HG03521 (cell line): ENCODE measurements around the gene COL13A1.

ENCODE experiments used
- ATAC-seq: cut with Tn5 transposase; IDR thresholded peaks from one replicate; pipeline ENCODE4 v1.9.1; 2021; ENCODE audit warnings: mild to moderate bottlenecking, moderate library complexity; ENCODE audit not compliant: unreplicated experiment

The COL13A1 gene

DNA sequence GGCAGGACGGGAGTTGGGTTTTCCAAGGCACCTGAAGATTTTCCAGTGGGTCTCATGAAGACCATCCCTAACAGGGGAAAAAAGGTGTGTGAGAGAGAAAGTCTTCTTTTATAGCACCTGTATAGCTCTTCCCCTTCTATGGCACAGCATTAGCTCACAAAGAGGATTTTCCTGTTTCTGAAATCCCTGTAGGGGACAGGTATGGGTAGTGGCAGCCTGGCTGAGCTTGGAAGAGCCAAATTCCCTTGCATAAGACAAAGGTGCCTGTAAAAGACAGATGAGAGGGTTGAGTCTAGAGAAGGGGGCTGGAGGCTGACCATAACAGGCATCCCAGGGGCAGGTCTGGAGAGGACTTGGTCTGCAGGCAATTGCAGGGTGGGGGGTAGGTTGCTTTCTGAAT, 63.7 kb downstream of the COL13A1 start:
- no peak for ATAC-seq

DNA sequence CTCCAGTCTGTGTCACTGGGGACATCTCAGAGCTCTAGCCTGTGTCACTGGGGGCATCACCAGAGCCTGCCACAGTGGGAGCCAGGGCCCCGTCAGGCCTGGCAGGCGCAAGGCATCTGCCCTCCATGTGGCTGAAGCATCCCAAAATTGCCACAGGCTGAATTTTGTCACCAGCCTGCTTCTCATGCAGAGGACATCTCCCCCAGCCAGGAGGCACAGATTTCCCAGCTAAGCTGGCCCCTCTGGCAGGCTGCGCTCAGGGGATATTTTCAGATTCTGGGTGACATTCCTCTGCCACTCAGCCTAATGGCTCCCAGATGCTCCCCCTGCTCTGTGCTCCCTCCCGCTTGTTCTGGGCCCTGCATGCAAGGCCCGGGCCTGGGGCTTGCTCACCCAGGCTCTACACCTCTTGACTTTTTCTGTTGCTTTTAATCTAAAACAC, 64.6 kb downstream of the COL13A1 start:
- ATAC-seq: no peak

DNA sequence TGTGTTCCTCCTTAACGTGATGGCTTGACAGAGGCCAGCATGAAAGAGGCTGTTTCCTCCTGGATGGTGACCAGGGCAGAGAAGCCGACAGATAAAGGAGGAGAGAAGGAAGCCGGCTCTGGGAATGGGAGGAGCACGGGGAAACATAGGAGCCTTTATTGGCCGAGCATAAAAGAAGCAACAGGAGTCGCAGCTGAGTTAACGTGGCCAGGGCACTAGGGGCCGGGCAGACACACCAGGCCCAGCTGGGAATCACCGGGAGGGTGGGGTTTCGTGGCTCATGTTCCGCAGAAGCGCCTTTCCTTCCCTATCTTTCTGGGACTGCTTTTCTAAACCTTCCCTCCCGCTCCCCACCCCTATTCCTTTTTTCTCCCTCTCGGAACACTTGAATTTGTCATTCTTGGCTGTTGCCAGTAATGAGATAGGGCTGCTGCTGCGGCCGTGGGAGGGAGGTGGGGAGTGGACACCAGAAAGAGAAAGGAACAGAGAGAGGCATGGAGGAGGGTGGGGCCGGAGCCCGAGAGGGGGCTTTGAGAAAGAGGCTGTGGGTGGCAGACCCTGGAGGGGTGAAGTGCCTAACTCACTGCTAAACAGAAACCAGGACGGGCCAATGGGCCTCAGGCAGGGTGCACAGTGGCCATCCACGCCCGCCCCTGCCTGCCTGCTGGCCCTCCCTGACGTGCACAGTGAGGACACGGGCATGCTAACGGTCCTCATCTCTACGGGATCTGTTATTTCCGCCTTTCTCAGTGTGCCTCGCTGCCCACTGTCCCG, 65.2 kb downstream of the COL13A1 start:
- no peak for ATAC-seq

DNA sequence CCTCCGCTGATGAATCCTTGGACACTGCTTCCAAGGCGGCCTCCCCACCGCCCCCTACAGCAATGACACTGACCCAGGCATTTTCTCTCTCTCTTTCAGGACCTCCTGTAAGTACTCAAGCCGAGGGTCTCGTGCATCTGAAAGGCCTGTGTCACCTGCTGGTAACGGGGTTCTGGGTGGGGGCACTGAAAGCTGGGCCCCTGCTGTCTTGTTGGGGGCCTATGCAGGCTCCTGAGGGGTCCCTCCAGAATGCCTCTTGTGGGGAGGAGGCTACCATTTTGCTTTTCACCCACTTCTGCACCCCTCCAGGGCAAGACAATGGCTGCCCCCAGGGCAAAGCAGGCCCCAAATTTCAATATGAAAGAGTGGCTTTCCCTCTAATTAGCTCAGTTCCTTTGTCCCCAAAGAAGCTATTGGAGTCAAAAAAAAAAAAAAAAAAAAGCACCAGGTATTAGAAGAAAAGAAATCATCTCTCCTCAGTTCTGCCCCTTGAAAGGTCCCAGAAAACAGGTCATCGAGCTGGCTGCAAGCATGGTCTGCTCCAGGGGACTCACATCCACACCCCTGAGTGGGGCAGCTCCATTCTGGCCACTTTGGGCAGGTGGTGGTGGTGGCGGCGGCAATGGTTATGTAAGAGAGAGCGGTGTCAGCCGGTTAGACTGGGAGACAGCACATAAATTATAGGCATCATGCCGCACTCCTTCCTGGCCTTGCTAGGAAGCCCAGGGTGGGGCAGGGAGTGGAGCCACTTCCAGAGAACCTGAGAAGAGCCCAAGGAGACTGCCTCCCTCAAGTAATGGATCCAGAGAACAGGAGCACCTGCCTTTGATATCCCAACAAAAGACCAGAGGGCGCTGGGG, 66.2 kb downstream of the COL13A1 start:
- no peak for ATAC-seq

DNA sequence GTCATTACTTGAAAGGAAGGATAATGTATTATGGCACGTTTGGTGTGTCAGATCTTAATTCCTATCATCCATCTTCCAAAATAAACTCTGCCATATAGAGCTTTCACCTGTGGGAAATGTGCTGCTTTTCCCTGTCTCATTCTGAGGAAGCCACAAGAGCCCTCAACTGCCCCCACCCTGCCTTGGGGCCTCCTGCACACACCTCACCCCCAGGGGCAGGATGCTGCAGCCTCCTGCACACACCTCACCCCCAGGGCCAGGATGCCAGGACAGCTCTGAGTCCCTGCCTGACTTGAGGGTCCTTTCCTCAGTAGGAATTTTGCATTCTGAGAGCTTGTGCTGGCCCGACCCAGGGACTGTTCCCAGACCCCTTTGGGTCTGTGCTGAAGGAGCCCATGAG, 67.1 kb downstream of the COL13A1 start:
- no peak for ATAC-seq

DNA sequence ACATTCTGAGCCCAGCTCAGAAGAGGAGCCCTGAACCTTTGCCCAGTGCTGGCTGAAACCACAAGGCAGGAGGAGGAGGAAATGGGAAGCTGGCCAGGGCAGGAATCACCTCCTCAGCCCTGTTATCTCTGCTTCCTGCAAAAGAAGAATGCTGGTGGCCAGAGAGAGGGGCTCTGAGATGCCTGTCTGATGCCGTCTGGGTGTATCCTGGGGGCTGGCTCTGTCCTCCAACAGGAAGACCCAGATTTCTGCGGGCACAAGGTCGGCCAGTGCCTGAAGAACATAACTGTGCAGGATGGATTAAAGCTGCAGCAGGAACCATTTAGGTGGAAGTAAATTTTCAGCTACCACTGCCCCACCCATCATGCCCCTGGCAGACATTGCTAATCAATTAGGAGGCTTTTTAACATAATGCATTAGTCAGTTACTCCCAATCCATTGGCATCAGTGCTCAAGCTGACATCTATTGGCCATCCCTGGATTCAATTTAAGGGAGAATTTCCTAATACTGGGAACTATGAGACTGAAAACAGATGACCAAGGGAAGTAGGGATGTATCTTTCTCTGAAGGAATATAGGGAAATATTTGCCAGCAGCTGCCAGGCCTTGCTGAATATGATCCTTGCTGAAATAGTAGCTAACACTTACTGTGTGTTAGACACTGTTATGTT, 67.7 kb downstream of the COL13A1 start:
- ATAC-seq: no peak

DNA sequence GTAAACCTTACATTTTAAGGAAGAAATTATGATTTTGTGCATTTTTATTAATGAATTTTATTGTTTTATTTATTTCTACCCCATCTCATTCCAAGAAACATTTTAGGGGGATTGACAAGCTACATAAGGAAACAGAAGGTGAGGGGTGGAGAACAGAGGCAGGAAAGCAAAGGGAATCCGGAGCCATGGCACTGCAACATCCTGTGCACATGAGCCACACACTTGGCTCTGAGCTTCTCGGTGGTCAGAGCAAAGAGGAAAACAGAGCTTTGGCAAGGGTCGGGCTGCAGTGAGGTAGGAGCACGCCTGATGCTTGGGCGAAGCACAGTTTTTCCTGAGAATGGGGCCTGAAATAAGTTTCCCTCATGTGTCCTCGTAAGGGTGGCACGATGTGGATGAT, 68.9 kb downstream of the COL13A1 start:
- no peak for ATAC-seq

DNA sequence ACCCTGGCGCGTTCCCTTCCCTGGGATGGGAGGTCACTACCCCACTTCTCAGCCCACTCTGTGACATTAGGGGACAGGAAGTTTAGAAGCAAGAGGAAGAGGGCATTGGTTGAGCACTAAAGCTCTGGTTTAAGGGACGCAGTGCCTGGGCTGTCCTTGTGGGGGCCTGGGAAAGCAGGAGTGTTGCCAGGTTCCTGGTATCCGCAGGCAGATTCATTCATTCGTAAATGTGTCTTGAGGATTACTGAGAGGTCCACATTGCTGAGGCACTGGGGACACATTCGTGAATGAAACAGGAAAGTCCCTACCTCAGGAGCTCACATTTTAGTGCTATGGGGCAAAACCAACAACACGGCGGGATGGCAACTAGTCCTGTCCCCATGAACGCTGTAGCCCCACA, 69.4 kb downstream of the COL13A1 start:
- no peak for ATAC-seq

DNA sequence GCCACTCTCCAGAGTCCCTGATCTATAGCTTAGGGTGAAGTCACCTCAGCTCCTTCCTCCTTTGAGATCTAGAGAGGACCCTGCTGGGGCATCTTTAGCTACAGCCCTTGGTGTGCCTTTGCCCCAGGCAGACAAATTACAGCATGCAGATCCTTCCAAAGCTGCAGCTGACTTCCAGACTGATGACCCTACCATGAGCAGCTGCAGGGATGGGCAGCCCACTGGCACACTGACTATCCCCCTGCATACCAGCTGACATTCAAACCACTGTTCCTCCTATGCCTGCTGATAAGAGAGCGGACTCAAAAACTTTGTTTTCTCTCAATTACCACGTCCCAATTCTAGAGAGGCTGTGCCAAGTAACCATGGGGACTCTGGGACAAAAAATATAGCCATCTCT, 70.6 kb downstream of the COL13A1 start:
- no peak for ATAC-seq

DNA sequence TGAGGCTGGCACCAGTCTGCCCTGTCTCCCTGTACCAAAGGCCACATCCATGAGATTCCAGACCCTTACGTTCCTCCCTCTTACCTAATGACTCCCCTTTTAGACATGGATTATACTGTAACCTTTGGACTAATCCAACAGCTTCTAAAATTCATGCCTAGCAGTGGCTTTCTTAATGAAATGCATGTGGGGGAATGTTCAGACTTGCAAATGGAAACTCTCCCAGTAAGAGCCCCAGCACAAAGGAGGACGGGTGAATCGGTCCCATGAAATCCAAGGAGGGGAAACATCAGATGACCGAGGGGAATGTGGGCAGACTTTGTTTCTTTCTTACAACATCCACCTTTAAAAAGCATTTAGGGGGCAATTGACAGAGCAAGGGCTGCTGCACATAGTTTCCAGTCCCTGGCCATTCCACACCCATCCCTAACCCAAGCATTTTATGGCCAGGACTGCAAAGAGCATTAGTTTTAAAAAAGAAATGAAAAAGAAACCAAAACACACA, 71.5 kb downstream of the COL13A1 start:
- no peak for ATAC-seq

DNA sequence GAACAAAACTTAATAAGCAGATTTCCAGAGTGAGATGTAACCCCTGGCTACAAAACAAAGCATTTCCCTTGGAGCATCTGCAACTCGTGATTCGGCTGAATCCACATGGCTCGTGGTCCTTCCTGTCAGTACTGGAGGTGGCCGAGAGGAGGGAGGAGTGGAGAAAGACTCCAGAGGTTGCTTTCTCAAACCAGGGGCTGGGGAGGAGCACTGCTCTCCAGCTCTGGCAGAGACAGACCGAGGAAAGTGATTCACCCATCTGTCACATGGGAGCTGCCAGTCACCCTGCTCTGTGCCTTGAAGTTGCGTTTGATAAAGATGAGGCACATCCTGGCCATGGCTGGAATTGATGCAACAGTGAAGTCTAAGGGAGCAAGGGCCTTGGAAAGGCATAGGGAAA, 72.7 kb downstream of the COL13A1 start:
- no peak for ATAC-seq

DNA sequence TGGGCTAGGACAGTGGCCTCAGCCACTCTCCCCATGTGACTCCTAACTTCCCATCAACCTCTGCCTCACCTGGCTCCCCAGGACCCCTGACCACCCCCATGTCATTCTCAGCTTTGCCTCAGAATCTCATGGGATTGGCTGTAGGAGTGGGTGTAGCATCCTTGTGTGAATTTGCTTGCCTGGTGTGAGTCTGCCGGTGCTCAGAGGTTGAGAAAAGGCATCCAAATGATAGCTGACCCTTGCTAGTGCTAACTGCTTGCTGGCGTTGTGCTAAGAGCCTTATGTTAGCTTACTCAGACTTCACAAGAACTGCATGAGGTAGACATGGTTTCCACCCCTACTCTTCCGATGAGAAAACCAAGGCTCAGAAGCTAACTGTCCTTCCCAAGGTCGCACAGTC, 74.2 kb downstream of the COL13A1 start:
- ATAC-seq: no peak

DNA sequence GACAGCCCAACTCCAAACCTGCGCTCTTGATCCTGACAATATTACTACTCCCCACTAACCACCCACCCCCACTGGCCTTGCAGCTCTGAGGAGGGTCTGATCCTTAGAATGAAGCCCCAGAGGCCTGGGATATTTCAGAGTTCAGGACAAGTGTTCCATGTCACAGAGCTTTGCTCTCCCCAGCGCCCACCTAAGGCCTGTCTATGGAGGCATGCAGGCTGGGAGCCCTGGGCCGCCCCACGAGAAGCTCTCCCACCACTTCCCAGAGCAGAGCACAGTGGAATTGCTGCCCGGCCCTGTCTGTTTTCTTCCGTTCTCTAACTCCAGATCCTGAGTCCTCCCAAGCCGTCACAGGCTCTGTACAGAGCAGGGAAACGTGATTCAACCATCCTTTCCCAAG, 74.6 kb downstream of the COL13A1 start:
- ATAC-seq: no peak

DNA sequence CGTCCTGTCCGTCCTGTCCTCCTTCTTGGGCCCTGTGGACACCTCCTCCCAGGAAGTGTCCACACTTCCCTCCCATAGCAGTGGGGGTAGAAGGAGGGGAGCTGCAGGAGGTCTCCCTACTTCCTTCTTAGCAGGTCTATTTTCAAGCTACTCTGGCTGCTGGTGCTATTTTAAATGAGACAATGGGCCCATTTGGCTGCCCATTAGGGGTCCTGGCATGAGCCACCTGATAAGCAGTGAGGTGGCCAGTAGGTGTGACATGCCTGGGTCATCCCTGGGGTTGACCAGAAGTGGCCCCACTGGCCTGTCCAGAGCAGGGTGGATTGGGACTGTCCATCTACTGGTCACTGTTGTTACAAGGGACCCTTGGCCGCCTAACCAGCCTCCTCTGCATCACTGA, 75.2 kb downstream of the COL13A1 start:
- no peak for ATAC-seq

DNA sequence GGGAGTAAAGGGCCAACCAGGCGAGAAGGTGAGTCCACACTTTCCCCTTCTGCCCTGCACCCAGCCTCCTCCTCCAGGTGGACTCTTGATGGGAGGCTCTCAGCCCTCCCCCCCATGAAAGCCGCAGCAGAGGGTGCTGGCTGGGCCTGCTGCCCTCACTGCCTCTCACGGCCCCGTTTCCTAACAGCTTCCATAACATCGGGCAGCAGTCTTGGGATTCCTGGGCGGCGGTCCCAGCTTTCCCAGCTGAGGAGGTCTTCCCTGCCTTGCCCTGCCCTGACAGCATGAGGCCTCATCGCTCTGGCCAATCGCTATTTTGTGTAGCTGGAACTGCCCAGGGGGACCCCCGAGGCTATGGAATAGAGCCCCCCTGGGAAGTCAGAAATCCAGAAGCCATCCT, 76.3 kb downstream of the COL13A1 start:
- ATAC-seq: no peak

DNA sequence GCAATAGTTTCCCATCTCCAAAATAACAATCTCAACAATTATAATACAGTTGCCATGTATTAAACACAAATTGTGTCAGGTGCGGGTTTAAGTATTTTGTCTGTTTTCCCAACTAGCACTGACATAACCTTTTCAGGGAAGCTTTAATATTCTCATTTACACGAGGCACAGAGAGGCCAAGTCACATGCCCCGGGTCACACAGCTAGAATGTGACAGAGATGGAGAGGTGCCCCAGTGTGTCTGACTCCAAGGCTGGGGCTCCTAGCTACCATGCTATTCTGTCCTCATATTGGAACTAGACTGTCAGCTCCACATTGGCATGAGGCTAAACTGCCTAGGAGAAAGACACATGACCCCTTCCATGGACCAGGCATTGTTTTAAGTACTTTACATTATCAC, 77.2 kb downstream of the COL13A1 start:
- ATAC-seq: no peak

DNA sequence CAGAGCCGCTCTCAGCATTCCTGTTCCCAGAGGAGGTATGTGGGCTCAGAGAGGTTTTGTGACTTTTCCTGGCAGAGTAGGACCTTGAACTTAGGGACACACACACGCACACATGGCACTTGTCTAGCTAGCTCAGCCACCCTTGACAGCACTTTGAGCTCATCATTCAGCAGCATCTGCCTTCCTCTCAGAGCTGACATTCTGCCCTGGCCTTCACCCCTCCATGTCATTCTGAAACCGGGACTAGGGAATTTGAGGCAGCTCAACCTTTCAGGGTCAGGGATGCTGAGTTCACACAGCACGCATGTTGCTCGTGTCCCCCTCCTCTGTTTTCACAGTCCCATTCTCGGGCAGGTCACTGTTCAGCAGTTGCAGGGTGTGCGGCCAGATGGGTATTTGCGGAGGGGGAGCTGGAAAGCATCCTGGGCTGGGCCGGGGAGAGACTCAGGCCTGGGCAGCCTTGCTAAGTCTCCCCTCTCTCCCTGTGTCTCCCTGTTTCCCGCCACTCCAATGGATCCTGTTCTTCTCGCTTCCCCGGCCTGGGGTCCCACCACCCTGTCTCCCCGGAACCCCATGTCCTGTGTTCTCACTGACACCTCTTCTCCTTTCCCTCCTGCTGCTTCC, 78.0 kb downstream of the COL13A1 start:
- ATAC-seq: no peak

DNA sequence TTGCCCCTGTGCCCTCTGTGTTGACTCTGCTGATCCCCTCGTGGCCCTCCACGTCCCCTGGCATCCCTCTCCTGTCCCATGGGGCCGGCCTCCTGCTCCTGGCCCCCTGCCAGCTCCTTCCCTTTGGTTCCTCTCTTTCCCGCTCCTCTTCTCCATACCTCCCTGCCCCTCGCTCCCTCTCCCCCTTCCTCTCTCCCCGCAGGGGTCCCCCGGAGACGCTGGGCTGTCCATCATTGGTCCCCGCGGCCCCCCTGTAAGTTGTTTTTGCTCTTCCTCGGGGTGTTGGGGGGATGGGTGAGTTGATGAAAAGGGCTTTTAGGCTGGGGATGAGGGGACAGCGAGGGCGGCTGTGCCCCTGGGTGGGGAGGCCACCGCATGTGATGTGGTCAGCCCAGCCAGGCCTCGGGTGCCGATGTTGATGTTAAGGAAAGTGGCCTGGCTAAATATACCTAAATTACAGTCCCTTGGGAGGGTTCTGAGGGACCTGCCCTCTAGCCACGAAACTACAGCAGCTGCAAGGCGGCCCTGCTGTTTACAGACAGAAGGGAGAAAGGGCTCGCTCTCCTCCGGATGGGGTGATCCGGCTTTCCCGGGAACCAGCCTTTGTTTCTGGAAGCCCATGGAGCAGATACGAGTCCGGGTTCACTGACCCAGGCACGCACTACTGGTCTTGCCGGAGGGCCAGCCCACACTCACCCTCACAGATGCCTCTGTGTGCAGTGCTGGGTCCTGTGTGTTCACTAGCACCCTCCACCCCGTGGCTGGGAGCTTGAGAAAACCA, 78.8 kb downstream of the COL13A1 start:
- ATAC-seq: no peak

DNA sequence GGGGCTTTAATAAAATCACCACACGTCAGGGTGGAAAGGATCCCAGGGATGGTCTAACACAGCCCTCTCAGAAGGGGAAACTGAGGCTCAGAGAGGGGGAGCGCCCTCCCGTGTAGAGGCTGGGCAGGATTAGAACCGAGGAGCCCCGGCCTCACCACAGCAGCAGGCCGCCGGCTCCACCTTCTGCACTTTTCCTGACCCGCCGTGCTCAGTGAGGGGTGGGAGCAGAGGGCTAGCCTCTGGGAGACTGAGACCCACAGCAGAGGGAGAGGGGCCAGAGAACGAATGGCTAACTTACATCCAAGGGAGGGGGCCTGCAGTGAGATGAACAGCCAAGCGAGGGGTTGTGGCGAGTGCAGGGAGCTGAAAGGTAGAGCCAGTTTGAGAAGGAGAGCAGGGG, 79.5 kb downstream of the COL13A1 start:
- no peak for ATAC-seq

DNA sequence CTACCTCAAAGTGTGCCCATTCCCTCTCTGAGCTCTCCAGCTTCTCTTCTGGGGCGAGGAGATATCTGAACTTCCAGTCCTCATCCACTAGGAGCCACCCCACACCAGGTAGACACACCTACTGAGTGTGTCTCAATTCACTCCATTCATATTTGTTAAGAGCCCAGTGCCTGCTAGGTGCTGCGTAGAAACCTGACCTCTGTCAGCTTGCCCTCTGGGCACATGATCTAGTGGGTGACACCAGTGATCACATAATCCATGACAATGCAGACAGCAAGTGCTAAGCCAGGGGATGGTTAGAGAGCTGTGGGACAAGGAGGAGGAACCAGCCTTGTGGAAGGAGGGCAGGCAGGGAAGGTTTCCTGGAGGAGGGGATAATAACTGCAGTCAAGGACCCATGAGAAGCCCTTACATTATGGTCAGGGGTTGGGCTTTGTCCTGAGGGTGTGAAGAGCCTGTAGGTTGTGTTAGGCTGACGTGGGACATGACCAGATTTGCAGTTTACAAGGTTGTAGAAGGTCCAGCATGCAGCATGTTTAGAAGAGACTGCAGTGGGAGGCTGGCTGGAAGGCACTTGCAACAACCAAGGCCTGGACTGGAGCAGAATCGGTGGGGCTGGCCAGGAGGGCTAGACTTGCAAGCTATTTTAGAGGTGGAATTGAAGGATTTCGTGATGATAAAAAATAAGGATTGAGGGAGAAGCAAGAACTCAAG, 81.8 kb downstream of the COL13A1 start:
- ATAC-seq: no peak
